Breast epithelium (tissue), 4 donors: ENCODE data around the gene TNIP2. TPM values are rescaled to one million over a fixed set of nuclear protein-coding genes. Genes with fewer than 3 reads are reported as not detected.
A peak's percentile ranks its signal among the peaks of the same experiment; 100 is the strongest.
"Not testable (repeated sequence)": the region's sequence is repeated elsewhere in the genome, so short reads cannot be mapped to it uniquely, and the experiment has no call there.

ENCODE experiments used
- DNase-seq, 2 donors: peaks; one replicate each; pipeline ENCODE4 v3.0.0-alpha.2; 2019; ENCODE audit warnings: low spot score in 2 of 2
- H3K27ac ChIP-seq, 2 donors: fragments of 200-600 bp; sonication (generic) in 1 of 2; one replicate each; pipeline ENCODE4 v1.5.1; 2016 to 2019; ENCODE audit warnings: mild to moderate bottlenecking in 1 of 2
- H3K27me3 ChIP-seq, 2 donors: fragments of 200-600 bp; sonication (generic) in 1 of 2; one replicate each; pipeline versions ENCODE4 v1.5.1 to v1.6.0; 2017 to 2019; ENCODE audit warnings: control low read depth in 1 of 2, mild to moderate bottlenecking in 1 of 2
- H3K36me3 ChIP-seq: fragments of 200-600 bp; one replicate; pipeline ENCODE4 v1.5.1; 2019
- H3K4me1 ChIP-seq, 2 donors: fragments of 200-600 bp; sonication (generic); one replicate each; pipeline ENCODE4 v1.5.1; 2016 to 2019; ENCODE audit warnings: control low read depth in 1 of 2
- H3K4me3 ChIP-seq, 3 donors: fragments of 200-600 bp; sonication (generic); 1 replicate in 2 of 3; 2 replicates in 1 of 3; pipeline ENCODE4 v1.5.1; 2016 to 2019; ENCODE audit warnings: mild to moderate bottlenecking in 3 of 3, moderate library complexity in 2 of 3
- H3K9me3 ChIP-seq, 2 donors: fragments of 200-600 bp; sonication (generic) in 1 of 2; one replicate each; pipeline ENCODE4 v1.5.1; 2016 to 2019; ENCODE audit warnings: control low read depth in 1 of 2
- POLR2A ChIP-seq: fragments of 450-650 bp; IDR thresholded peaks from one replicate; pipeline ENCODE4 v1.6.1; 2016; ENCODE audit warnings: antibody characterized with exemption, mild to moderate bottlenecking, moderate library complexity
- POLR2AphosphoS5 ChIP-seq, 3 donors: sonication (generic); formaldehyde crosslinking; IDR thresholded peaks; one replicate each; pipeline ENCODE4 v1.6.1; 2017; ENCODE audit warnings: antibody characterized with exemption in 3 of 3
- intact Hi-C: fragments of 100-400 bp; cut with DNase I; formaldehyde crosslinking; loops from one replicate; pipeline ENCODE4 v1.15.1; 2023; ENCODE audit warnings: low total_unique reads
- total RNA-seq, 3 donors: library from RNA; depleted of rRNA; stranded (reverse); fragments of >200 nt; gene quantifications; one replicate each; pipeline ENCODE4 v1.1.0, GENCODE V29; 2016
- TF ChIP-seq, protein P1 (sequence below), 3 donors: fragments of 450-650 bp; IDR thresholded peaks; one replicate each; pipeline ENCODE4 v1.5.1; 2016 to 2017; ENCODE audit warnings: antibody characterized with exemption in 3 of 3, mild to moderate bottlenecking in 3 of 3, moderate library complexity in 3 of 3

TNIP2 gene
- total RNA-seq, 3 donors from 2014 or later: 46.4 to 73.4 (median 64.2) TPM

DNA sequence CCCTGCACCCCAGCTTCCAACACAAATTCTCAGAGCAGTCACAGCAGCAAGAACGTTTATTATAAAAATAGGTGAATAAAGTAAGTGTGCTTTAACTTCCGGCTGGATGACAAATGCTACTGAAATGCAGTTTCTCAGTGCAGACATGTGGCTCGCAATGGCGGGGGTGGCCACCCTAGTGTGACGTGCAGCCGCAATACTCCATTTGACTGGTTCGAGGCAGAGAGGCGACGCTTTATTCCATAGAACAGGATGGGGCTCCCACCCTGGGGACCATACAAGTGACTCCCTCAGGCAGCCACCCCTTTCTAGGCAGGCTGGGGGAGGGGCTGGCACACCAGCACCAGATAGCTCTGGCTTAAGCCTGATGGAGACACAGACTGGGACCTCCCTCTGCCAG, 14.5 kb downstream of the TNIP2 start:
- Histone ChIP-seq H3K27ac (no peak overlapping the region), H3K9me3 (no peaks in the 10 kb centered on the region), H3K27me3 (no peaks in the 10 kb centered on the region), H3K4me1 (no peaks in the 10 kb centered on the region), H3K36me3 (peaks cover 4% of the 10 kb centered on the region), H3K4me3 (no peak overlapping the region)
- TF ChIP-seq, protein P1, sequence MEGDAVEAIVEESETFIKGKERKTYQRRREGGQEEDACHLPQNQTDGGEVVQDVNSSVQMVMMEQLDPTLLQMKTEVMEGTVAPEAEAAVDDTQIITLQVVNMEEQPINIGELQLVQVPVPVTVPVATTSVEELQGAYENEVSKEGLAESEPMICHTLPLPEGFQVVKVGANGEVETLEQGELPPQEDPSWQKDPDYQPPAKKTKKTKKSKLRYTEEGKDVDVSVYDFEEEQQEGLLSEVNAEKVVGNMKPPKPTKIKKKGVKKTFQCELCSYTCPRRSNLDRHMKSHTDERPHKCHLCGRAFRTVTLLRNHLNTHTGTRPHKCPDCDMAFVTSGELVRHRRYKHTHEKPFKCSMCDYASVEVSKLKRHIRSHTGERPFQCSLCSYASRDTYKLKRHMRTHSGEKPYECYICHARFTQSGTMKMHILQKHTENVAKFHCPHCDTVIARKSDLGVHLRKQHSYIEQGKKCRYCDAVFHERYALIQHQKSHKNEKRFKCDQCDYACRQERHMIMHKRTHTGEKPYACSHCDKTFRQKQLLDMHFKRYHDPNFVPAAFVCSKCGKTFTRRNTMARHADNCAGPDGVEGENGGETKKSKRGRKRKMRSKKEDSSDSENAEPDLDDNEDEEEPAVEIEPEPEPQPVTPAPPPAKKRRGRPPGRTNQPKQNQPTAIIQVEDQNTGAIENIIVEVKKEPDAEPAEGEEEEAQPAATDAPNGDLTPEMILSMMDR (IDR thresholded peaks at IDR 0.05): no peak
- no peak for TF ChIP-seq POLR2AphosphoS5 (IDR thresholded peaks at IDR 0.05)
- TF ChIP-seq POLR2A: no peak
- no peak for DNase-seq
- intact Hi-C loops: no loop called here

DNA sequence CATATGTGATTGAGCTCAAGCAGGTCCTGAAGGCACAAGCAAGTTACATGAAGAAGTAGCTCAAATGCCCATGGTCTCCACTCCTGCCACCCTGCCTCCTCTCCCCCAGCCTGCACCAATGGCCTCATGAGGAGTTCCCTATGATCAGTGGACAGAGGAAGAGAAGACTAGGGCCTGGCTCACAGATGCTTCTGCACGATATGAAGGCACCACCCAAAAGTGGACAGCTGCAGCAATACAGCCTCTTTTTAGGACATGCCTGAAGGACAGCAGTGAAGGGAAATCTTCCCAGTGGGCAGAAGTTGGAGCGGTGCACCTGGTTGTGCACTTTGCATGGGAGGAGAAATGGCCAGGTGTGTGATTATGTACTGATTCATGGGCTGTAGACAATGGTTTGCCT, 17.8 kb downstream of the TNIP2 start:
- DNase-seq, H3K27me3 ChIP-seq, H3K36me3 ChIP-seq, H3K4me3 ChIP-seq, H3K4me1 ChIP-seq, intact Hi-C loops, H3K9me3 ChIP-seq, H3K27ac ChIP-seq: not testable (repeated sequence)

DNA sequence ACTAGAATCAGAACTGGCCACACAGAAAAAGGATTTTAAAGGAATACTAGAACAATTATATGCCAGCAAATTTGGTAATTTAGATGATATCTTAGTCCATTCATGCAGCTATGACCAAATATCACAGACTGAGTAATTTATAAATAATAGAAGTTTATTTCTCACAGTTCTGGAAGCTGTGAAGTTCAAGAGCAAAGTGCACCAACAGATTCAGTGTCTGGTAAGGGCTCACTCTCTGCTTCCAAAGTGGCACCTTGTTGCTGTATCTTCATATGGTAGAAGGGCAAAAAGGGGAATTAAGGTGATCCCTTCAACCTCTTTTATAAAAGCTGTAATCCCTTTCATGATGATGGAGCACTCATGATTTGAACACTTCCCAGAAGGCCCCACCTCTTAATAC, 20.3 kb downstream of the TNIP2 start:
- Histone ChIP-seq H3K27me3 (no peaks in the 10 kb centered on the region), H3K4me3 (no peak overlapping the region), H3K9me3 (no peaks in the 10 kb centered on the region), H3K36me3 (no peaks in the 10 kb centered on the region), H3K27ac (no peak overlapping the region), H3K4me1 (peaks cover 0 to 4% of the 10 kb centered on the region in 2 donors)
- TF ChIP-seq, protein P1 (IDR thresholded peaks at IDR 0.05): no peak
- TF ChIP-seq POLR2AphosphoS5 (IDR thresholded peaks at IDR 0.05) (no peak), POLR2A (no peak)
- no peak for DNase-seq
- intact Hi-C loops: no loop called here

DNA sequence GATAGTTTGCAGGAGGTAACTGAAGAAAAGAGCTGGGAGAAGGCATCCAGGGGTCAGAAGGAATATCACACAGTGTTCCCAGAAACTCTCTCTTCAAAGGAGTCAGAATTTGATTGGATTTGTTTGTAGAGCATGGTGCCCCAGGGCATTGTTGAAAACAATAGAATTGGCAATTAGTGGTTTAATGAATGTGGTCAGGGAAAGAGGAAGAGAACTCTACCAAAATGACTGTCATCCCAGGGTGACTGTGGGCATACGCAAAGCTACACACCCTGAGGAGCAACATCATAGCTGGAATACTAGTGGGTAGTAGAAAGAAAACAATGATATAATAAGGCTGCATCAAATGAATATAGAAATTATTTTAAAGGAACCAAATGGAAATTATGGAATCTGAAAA, 21.5 kb downstream of the TNIP2 start:
- no peaks in the 10 kb centered on the region for H3K36me3 ChIP-seq
- TF ChIP-seq POLR2A: no peak
- no peak for TF ChIP-seq POLR2AphosphoS5 (IDR thresholded peaks at IDR 0.05)
- TF ChIP-seq, protein P1 (IDR thresholded peaks at IDR 0.05): no peak
- H3K27ac ChIP-seq: peak overlapping the region in 1 of 2 donors; percentile 30
- no peak for DNase-seq
- intact Hi-C loops: no loop called here
- no peaks in the 10 kb centered on the region for H3K27me3 ChIP-seq
- H3K4me3 ChIP-seq: no peak overlapping the region
- H3K9me3 ChIP-seq: no peaks in the 10 kb centered on the region
- peaks cover 0 to 4% of the 10 kb centered on the region in 2 donors for H3K4me1 ChIP-seq

DNA sequence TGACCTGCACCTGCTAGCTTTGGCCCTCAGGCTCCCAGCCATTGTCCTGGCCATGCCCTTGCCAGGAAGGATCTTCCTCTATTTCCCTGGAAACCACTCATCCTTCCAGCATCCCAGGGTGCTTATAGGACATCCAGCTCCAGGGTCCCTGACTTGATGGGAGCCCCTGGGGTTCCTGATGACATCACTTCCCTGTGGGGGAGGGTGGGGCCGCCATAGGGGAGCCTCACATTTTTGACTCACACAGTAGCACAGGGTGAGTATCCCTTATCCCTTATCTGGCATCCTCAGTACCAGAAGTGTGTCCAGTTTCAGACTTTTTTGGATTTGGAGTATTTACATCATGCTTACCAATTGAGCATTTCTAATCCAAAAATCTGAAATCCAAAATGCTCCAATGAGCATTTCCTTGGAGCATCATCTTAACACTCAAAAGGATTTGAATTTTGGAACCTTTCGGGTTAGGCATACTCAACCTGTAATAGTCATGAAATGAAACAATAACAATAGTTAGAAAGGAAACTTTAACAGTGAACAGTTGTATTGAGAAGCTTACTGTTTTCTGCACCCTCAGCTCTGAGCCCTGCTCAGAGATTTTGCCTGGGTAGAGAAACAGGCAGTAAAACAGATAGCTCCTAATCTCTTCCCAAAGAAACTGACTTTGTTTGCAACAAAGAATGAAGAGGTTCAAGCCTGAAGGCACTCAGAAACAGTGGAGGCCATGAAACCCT, 22.1 kb downstream of the TNIP2 start:
- Histone ChIP-seq H3K36me3 (no peaks in the 10 kb centered on the region), H3K4me1 (peaks cover 0 to 4% of the 10 kb centered on the region in 2 donors), H3K27me3 (no peaks in the 10 kb centered on the region), H3K4me3 (no peak overlapping the region), H3K9me3 (no peaks in the 10 kb centered on the region), H3K27ac (peak overlapping the region in 1 of 2 donors; percentile 30)
- TF ChIP-seq, protein P1 (IDR thresholded peaks at IDR 0.05): no peak
- TF ChIP-seq POLR2A (no peak), POLR2AphosphoS5 (IDR thresholded peaks at IDR 0.05) (no peak)
- intact Hi-C loops: no loop called here
- no peak for DNase-seq
